COLO668 (cell line): ENCODE results near the gene GGACT.

Source experiments
- DNase-seq: peaks from one replicate; lab custom pipeline; 2025; ENCODE audit not compliant: unreplicated experiment; lab: John Stamatoyannopoulos, UW

Gene GGACT

GRCh38 chr13:100515410-100515800 lies 73.2 kb downstream of the GGACT start:
- DNase-seq: no peak

GRCh38 chr13:100514788-100515409 lies 73.7 kb downstream of the GGACT start:
- DNase-seq: peak; percentile 90

- DNase-seq: no peak
Observed at GRCh38 chr13:100513987-100514670, 74.5 kb downstream of the GGACT start.

GRCh38 chr13:100513171-100513570 lies 75.4 kb downstream of the GGACT start:
- DNase-seq: no peak

- DNase-seq: no peak
Observed at GRCh38 chr13:100512422-100512821, 76.2 kb downstream of the GGACT start.

GRCh38 chr13:100511466-100511865 lies 77.1 kb downstream of the GGACT start:
- DNase-seq: no peak

GRCh38 chr13:100510208-100510957 lies 78.2 kb downstream of the GGACT start:
- DNase-seq: no peak

GRCh38 chr13:100508996-100509395 lies 79.6 kb downstream of the GGACT start:
- no peak for DNase-seq

GRCh38 chr13:100508455-100508854 lies 80.1 kb downstream of the GGACT start:
- DNase-seq: no peak

- DNase-seq: no peak
Observed at GRCh38 chr13:100506600-100507422, 81.8 kb downstream of the GGACT start.

- no peak for DNase-seq
Observed at GRCh38 chr13:100506154-100506553, 82.4 kb downstream of the GGACT start.

GRCh38 chr13:100503622-100504021 lies 85.0 kb downstream of the GGACT start:
- no peak for DNase-seq

- no peak for DNase-seq
Observed at GRCh38 chr13:100502446-100502845, 86.1 kb downstream of the GGACT start.

GRCh38 chr13:100497389-100497788 lies 91.2 kb downstream of the GGACT start:
- no peak for DNase-seq

- DNase-seq: peak; percentile 31
Observed at GRCh38 chr13:100495455-100495854, 93.1 kb downstream of the GGACT start.

- no peak for DNase-seq
Observed at GRCh38 chr13:100493418-100493817, 95.2 kb downstream of the GGACT start.

- peak; percentile 40 for DNase-seq
Observed at GRCh38 chr13:100491164-100491842, 97.3 kb downstream of the GGACT start.

- DNase-seq: peak; percentile 93
Observed at GRCh38 chr13:100490692-100491091, 97.9 kb downstream of the GGACT start.

GRCh38 chr13:100485265-100485664 lies 103.3 kb downstream of the GGACT start:
- DNase-seq: no peak

GRCh38 chr13:100484702-100485101 lies 103.9 kb downstream of the GGACT start:
- no peak for DNase-seq
